Duodenal mucosa (tissue), 2 donors: ENCODE results near the gene IMMP2L.

Experiments
- H3K27ac ChIP-seq: one replicate; pipeline ENCODE4 v1.7.0; 2013; ENCODE audit warnings: low read depth, low read length
- H3K27me3 ChIP-seq, 2 donors: one replicate each; pipeline ENCODE4 v1.7.0; 2013; ENCODE audit warnings: low read length in 2 of 2, control low read depth in 1 of 2; ENCODE audit not compliant: insufficient read depth in 2 of 2, control insufficient read depth in 1 of 2
- H3K36me3 ChIP-seq, 2 donors: one replicate each; pipeline ENCODE4 v1.7.0; 2013; ENCODE audit warnings: low read length in 2 of 2, control low read depth in 1 of 2; ENCODE audit not compliant: insufficient read depth in 2 of 2, control insufficient read depth in 1 of 2
- H3K4me1 ChIP-seq, 2 donors: one replicate each; pipeline ENCODE4 v1.7.0; 2013; ENCODE audit warnings: low read length in 2 of 2, control low read depth in 1 of 2; ENCODE audit not compliant: insufficient read depth in 2 of 2, control insufficient read depth in 1 of 2
- H3K4me3 ChIP-seq, 2 donors: one replicate each; pipeline ENCODE4 v1.7.0; 2013; ENCODE audit warnings: low read length in 2 of 2, low read depth in 1 of 2
- H3K9ac ChIP-seq, 2 donors: one replicate each; pipeline ENCODE4 v1.7.0; 2013; ENCODE audit warnings: low read length in 2 of 2, low read depth in 1 of 2
- H3K9me3 ChIP-seq, 2 donors: one replicate each; pipeline ENCODE4 v1.7.0; 2013; ENCODE audit warnings: low read length in 2 of 2, control low read depth in 1 of 2; ENCODE audit not compliant: control insufficient read depth in 1 of 2

IMMP2L gene

GRCh38 chr7:110637252-110637651 is 925.0 kb downstream of the IMMP2L start:
- no peaks in the 10 kb centered on the region for H3K27me3 ChIP-seq
- no peaks in the 10 kb centered on the region for H3K36me3 ChIP-seq
- H3K9ac ChIP-seq, result no peak overlapping the region
- H3K4me3 ChIP-seq, result no peak overlapping the region
- no peaks in the 10 kb centered on the region for H3K4me1 ChIP-seq
- peaks cover 4 to 8% of the 10 kb centered on the region in 2 donors for H3K9me3 ChIP-seq
- H3K27ac ChIP-seq, result no peak overlapping the region

- H3K27ac ChIP-seq, result no peak overlapping the region
- H3K4me1 ChIP-seq, result no peaks in the 10 kb centered on the region
- H3K9ac ChIP-seq, result no peak overlapping the region
- peaks cover 4 to 8% of the 10 kb centered on the region in 2 donors for H3K9me3 ChIP-seq
- H3K4me3 ChIP-seq, result no peak overlapping the region
- H3K27me3 ChIP-seq, result no peaks in the 10 kb centered on the region
- H3K36me3 ChIP-seq, result no peaks in the 10 kb centered on the region
Measured at GRCh38 chr7:110633313-110633712, 929.0 kb downstream of the IMMP2L start.

GRCh38 chr7:110626414-110626813 is 935.9 kb downstream of the IMMP2L start:
- H3K4me1 ChIP-seq, result no peaks in the 10 kb centered on the region
- no peaks in the 10 kb centered on the region for H3K36me3 ChIP-seq
- H3K27ac ChIP-seq, result no peak overlapping the region
- no peaks in the 10 kb centered on the region for H3K27me3 ChIP-seq
- no peak overlapping the region for H3K4me3 ChIP-seq
- H3K9ac ChIP-seq, result no peak overlapping the region
- no peaks in the 10 kb centered on the region for H3K9me3 ChIP-seq

- no peaks in the 10 kb centered on the region for H3K9me3 ChIP-seq
- no peaks in the 10 kb centered on the region for H3K4me1 ChIP-seq
- no peak overlapping the region for H3K9ac ChIP-seq
- H3K4me3 ChIP-seq, result no peak overlapping the region
- no peaks in the 10 kb centered on the region for H3K27me3 ChIP-seq
- no peaks in the 10 kb centered on the region for H3K36me3 ChIP-seq
- H3K27ac ChIP-seq, result no peak overlapping the region
Measured at GRCh38 chr7:110625294-110625693, 937.0 kb downstream of the IMMP2L start.

GRCh38 chr7:110623436-110623835 is 938.9 kb downstream of the IMMP2L start:
- Histone ChIP-seq H3K9ac (no peak overlapping the region), H3K4me1 (no peaks in the 10 kb centered on the region), H3K4me3 (no peak overlapping the region), H3K27ac (no peak overlapping the region), H3K27me3 (no peaks in the 10 kb centered on the region), H3K9me3 (no peaks in the 10 kb centered on the region), H3K36me3 (no peaks in the 10 kb centered on the region)

- Histone ChIP-seq H3K27me3 (no peaks in the 10 kb centered on the region), H3K36me3 (no peaks in the 10 kb centered on the region), H3K9me3 (no peaks in the 10 kb centered on the region), H3K4me3 (no peak overlapping the region), H3K9ac (no peak overlapping the region), H3K27ac (no peak overlapping the region), H3K4me1 (no peaks in the 10 kb centered on the region)
Measured at GRCh38 chr7:110621289-110621688, 941.0 kb downstream of the IMMP2L start.

- Histone ChIP-seq H3K4me3 (no peak overlapping the region), H3K9me3 (no peaks in the 10 kb centered on the region), H3K36me3 (no peaks in the 10 kb centered on the region), H3K9ac (no peak overlapping the region), H3K4me1 (no peaks in the 10 kb centered on the region), H3K27me3 (no peaks in the 10 kb centered on the region), H3K27ac (no peak overlapping the region)
Measured at GRCh38 chr7:110620110-110620735, 942.1 kb downstream of the IMMP2L start.
